ENCODE measurements around the gene C11orf86.

C11orf86 gene

GRCh38 chr11:67023957-67024353, 48.9 kb downstream of the C11orf86 start:
- peak overlapping the region; percentile 32 for H3K4me3 ChIP-seq (replicated peaks; ENCODE audit: low read depth, low read length)
- DNase-seq (ENCODE audit: extremely low read depth, low read depth) = no peak
- TF ChIP-seq CTCF (IDR thresholded peaks at IDR 0.05; ENCODE audit: low read depth, low read length, missing control alignments) = no peak

- TF ChIP-seq CTCF (IDR thresholded peaks at IDR 0.05; ENCODE audit: low read depth, low read length, missing control alignments) = no peak
- DNase-seq (ENCODE audit: extremely low read depth, low read depth) = no peak
- no peak overlapping the region for H3K4me3 ChIP-seq (replicated peaks; ENCODE audit: low read depth, low read length)
Measured at GRCh38 chr11:67024410-67024809, 49.3 kb downstream of the C11orf86 start.

GRCh38 chr11:67024966-67025365, 49.9 kb downstream of the C11orf86 start:
- H3K4me3 ChIP-seq (replicated peaks; ENCODE audit: low read depth, low read length) = no peak overlapping the region
- no peak for TF ChIP-seq CTCF (IDR thresholded peaks at IDR 0.05; ENCODE audit: low read depth, low read length, missing control alignments)
- DNase-seq (ENCODE audit: extremely low read depth, low read depth) = no peak

GRCh38 chr11:67025750-67026149, 50.6 kb downstream of the C11orf86 start:
- no peak overlapping the region for H3K4me3 ChIP-seq (replicated peaks; ENCODE audit: low read depth, low read length)
- TF ChIP-seq CTCF (IDR thresholded peaks at IDR 0.05; ENCODE audit: low read depth, low read length, missing control alignments) = no peak
- no peak for DNase-seq (ENCODE audit: extremely low read depth, low read depth)
